ENCODE results near the gene DCDC2B. TPM values are rescaled to one million over a fixed set of nuclear protein-coding genes. Genes with fewer than 3 reads are reported as not detected.

DCDC2B gene
- total and polyA plus RNA-seq, 2 of the 13 experiments (the other 11 are each of a cell fraction or from before 2014, with no cell fraction given), result not detected

GRCh38 chr1:32221980-32222755 is 13.3 kb downstream of the DCDC2B start, which contains the start of the genes EIF3I and TMEM234 (continued):
- TF ChIP-seq, protein P1, sequence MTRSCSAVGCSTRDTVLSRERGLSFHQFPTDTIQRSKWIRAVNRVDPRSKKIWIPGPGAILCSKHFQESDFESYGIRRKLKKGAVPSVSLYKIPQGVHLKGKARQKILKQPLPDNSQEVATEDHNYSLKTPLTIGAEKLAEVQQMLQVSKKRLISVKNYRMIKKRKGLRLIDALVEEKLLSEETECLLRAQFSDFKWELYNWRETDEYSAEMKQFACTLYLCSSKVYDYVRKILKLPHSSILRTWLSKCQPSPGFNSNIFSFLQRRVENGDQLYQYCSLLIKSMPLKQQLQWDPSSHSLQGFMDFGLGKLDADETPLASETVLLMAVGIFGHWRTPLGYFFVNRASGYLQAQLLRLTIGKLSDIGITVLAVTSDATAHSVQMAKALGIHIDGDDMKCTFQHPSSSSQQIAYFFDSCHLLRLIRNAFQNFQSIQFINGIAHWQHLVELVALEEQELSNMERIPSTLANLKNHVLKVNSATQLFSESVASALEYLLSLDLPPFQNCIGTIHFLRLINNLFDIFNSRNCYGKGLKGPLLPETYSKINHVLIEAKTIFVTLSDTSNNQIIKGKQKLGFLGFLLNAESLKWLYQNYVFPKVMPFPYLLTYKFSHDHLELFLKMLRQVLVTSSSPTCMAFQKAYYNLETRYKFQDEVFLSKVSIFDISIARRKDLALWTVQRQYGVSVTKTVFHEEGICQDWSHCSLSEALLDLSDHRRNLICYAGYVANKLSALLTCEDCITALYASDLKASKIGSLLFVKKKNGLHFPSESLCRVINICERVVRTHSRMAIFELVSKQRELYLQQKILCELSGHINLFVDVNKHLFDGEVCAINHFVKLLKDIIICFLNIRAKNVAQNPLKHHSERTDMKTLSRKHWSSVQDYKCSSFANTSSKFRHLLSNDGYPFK (CRISPR knock-in tag; IDR thresholded peaks at IDR 0.05; ENCODE audit: borderline replicate concordance), result peak; percentile 86; the same call in 1 of the 2 replicates
- TF ChIP-seq SALL1 (CRISPR knock-in tag; IDR thresholded peaks at IDR 0.05) (peak; percentile 64), ZNF607 (CRISPR knock-in tag; IDR thresholded peaks at IDR 0.05; ENCODE audit: borderline replicate concordance) (peak; percentile 70; the same call in 1 of the 2 replicates), FOXK2 (IDR thresholded peaks at IDR 0.05) (no peak), NR2F2 (IDR thresholded peaks at IDR 0.05; ENCODE audit: borderline replicate concordance, low read depth) (peak; percentile 59; the same call in 1 of the 2 replicates), TGIF2 (CRISPR knock-in tag; IDR thresholded peaks at IDR 0.05) (peak; percentile 57; the same call in 1 of the 2 replicates), ZNF746 (CRISPR knock-in tag; IDR thresholded peaks at IDR 0.05) (peak; percentile 58; the same call in 1 of the 2 replicates), GRHL1 (CRISPR knock-in tag; conservative IDR thresholded peaks at IDR 0.05) (no peak), ZNF501 (CRISPR knock-in tag; IDR thresholded peaks at IDR 0.05) (peak; percentile 82), SCMH1 (CRISPR knock-in tag; IDR thresholded peaks at IDR 0.05; ENCODE audit: borderline replicate concordance) (no peak), MED8 (CRISPR knock-in tag; IDR thresholded peaks at IDR 0.05; ENCODE audit: insufficient replicate concordance) (peak; percentile 44), ZNF317 (CRISPR knock-in tag; IDR thresholded peaks at IDR 0.05) (peak; percentile 71; the same call in 1 of the 2 replicates), MYC (CRISPR knock-in tag; IDR thresholded peaks at IDR 0.05; ENCODE audit: borderline replicate concordance) (peak; percentile 65; the same call in 1 of the 2 replicates), ZSCAN12 (CRISPR knock-in tag; IDR thresholded peaks at IDR 0.05) (no peak)
- TF ChIP-seq, protein P2, sequence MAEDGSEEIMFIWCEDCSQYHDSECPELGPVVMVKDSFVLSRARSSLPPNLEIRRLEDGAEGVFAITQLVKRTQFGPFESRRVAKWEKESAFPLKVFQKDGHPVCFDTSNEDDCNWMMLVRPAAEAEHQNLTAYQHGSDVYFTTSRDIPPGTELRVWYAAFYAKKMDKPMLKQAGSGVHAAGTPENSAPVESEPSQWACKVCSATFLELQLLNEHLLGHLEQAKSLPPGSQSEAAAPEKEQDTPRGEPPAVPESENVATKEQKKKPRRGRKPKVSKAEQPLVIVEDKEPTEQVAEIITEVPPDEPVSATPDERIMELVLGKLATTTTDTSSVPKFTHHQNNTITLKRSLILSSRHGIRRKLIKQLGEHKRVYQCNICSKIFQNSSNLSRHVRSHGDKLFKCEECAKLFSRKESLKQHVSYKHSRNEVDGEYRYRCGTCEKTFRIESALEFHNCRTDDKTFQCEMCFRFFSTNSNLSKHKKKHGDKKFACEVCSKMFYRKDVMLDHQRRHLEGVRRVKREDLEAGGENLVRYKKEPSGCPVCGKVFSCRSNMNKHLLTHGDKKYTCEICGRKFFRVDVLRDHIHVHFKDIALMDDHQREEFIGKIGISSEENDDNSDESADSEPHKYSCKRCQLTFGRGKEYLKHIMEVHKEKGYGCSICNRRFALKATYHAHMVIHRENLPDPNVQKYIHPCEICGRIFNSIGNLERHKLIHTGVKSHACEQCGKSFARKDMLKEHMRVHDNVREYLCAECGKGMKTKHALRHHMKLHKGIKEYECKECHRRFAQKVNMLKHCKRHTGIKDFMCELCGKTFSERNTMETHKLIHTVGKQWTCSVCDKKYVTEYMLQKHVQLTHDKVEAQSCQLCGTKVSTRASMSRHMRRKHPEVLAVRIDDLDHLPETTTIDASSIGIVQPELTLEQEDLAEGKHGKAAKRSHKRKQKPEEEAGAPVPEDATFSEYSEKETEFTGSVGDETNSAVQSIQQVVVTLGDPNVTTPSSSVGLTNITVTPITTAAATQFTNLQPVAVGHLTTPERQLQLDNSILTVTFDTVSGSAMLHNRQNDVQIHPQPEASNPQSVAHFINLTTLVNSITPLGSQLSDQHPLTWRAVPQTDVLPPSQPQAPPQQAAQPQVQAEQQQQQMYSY (CRISPR knock-in tag; IDR thresholded peaks at IDR 0.05), result 0 out of 2 replicates have a peak, but pooled peaks have one; percentile 2
- TF ChIP-seq, protein P3, sequence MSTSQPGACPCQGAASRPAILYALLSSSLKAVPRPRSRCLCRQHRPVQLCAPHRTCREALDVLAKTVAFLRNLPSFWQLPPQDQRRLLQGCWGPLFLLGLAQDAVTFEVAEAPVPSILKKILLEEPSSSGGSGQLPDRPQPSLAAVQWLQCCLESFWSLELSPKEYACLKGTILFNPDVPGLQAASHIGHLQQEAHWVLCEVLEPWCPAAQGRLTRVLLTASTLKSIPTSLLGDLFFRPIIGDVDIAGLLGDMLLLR (CRISPR knock-in tag; IDR thresholded peaks at IDR 0.05), result peak; percentile 41; the same call in 1 of the 2 replicates
- TF ChIP-seq, protein P4, sequence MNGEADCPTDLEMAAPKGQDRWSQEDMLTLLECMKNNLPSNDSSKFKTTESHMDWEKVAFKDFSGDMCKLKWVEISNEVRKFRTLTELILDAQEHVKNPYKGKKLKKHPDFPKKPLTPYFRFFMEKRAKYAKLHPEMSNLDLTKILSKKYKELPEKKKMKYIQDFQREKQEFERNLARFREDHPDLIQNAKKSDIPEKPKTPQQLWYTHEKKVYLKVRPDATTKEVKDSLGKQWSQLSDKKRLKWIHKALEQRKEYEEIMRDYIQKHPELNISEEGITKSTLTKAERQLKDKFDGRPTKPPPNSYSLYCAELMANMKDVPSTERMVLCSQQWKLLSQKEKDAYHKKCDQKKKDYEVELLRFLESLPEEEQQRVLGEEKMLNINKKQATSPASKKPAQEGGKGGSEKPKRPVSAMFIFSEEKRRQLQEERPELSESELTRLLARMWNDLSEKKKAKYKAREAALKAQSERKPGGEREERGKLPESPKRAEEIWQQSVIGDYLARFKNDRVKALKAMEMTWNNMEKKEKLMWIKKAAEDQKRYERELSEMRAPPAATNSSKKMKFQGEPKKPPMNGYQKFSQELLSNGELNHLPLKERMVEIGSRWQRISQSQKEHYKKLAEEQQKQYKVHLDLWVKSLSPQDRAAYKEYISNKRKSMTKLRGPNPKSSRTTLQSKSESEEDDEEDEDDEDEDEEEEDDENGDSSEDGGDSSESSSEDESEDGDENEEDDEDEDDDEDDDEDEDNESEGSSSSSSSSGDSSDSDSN (CRISPR knock-in tag; IDR thresholded peaks at IDR 0.05), result peak; percentile 51; the same call in 1 of the 2 replicates
